ENCODE measurements around the gene HOXD11.

GRCh38 chr2:176082824-176083751 is 24.0 kb upstream of the HOXD11 start:
- TF ChIP-seq CTCF (IDR thresholded peaks at IDR 0.05) (no peak), ATF6 (CRISPR knock-in tag; IDR thresholded peaks at IDR 0.05) (no peak), FOXP4 (CRISPR knock-in tag; IDR thresholded peaks at IDR 0.05) (no peak), ZBTB43 (CRISPR knock-in tag; IDR thresholded peaks at IDR 0.05) (no peak), CBFB (CRISPR knock-in tag; IDR thresholded peaks at IDR 0.05; ENCODE audit: low read depth) (no peak)

All from WTC11 (cell line).